ENCODE data around the gene CFAP74.

DNA sequence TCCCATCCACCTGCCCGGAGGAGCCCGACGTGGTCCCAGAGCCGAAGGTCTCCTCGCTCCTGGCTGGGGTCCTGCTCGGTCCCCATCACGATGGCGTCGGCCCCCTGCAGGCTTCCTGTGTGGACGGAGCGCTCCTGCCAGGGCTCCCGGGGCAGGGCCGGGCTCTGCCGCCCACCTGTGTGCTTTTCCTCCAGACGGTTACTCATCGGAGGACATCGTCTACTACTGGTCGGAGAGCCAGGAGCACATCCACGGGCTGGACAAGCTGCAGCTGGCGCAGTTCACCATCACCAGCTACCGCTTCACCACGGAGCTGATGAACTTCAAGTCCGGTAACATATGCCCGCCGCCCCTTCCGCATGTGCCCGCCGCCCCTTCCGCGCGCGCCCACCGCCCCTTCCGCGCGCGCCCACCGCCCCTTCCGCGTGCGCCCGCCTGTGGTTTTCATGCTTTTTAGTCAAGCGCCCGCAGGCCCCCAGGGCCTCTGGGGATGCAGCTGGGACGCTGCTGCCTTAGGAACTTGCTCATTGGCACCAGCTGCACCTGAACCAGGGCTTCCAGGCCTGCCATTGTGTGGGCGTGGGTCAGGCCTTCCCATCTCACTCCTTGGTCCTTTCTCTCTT lies 24.5 kb upstream of the CFAP74 start:
- TF ChIP-seq, protein P1, sequence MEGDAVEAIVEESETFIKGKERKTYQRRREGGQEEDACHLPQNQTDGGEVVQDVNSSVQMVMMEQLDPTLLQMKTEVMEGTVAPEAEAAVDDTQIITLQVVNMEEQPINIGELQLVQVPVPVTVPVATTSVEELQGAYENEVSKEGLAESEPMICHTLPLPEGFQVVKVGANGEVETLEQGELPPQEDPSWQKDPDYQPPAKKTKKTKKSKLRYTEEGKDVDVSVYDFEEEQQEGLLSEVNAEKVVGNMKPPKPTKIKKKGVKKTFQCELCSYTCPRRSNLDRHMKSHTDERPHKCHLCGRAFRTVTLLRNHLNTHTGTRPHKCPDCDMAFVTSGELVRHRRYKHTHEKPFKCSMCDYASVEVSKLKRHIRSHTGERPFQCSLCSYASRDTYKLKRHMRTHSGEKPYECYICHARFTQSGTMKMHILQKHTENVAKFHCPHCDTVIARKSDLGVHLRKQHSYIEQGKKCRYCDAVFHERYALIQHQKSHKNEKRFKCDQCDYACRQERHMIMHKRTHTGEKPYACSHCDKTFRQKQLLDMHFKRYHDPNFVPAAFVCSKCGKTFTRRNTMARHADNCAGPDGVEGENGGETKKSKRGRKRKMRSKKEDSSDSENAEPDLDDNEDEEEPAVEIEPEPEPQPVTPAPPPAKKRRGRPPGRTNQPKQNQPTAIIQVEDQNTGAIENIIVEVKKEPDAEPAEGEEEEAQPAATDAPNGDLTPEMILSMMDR (IDR thresholded peaks at IDR 0.05) = no peak
- TF ChIP-seq POLR2A (IDR thresholded peaks at IDR 0.05) = no peak

All from tibial nerve (tissue), 3 donors.